Pericardium fibroblast (primary cell): Measurements from ENCODE around the gene IRF5. TPM values are rescaled to one million over a fixed set of nuclear protein-coding genes. Genes with fewer than 3 reads are reported as not detected.

ENCODE experiments used
- total RNA-seq: library from RNA; depleted of rRNA; stranded (reverse); fragments of >200 nt; gene quantifications from 2 replicates; pipeline ENCODE4 v1.2.3, GENCODE V29; 2015

Gene IRF5
- not detected in 2 replicates for total RNA-seq

GRCh38 chr7:128937647-128938543 lies at the start of gene IRF5:
IRF5 (plus strand) TSS chr7:128937927; CDS start chr7:128942082, 4,155 bp downstream.

GRCh38 chr7:128910569-128910945 lies 27.2 kb upstream of the IRF5 start, which contains the start of gene KCP:
KCP (minus strand) TSS chr7:128910709; CDS start chr7:128910676, 33 bp downstream.

Other genes with a start within 250 kb of the IRF5 start
- gene CALU, start 198.6 kb upstream of the IRF5 start, total RNA-seq: 393 and 490 TPM in 2 replicates
- not detected in 2 replicates for gene OPN1SW, start 162.1 kb upstream of the IRF5 start, total RNA-seq
- 0.77 and 5.5 TPM in 2 replicates for gene CCDC136, start 146.0 kb upstream of the IRF5 start, total RNA-seq
- 112 and 168 TPM in 2 replicates for gene FLNC, start 107.5 kb upstream of the IRF5 start, total RNA-seq
- 125 and 146 TPM in 2 replicates for gene ATP6V1F, start 75.1 kb upstream of the IRF5 start, total RNA-seq
- gene KCP, start 27.2 kb upstream of the IRF5 start, total RNA-seq: not detected in 2 replicates
- gene TNPO3, start 117.2 kb downstream of the IRF5 start, total RNA-seq: 20.3 and 22.6 TPM in 2 replicates
- gene TSPAN33, start 206.8 kb downstream of the IRF5 start, total RNA-seq: 0.47 and 2.2 TPM in 2 replicates